Activated CD8-positive, alpha-beta memory T cell treated with anti-CD3 and anti-CD28 coated beads, Interleukin-2, amount 50 U/mL, for 48 hours (primary cell): Measurements from ENCODE around the gene ALAD.
A peak's percentile ranks its signal among the peaks of the same experiment; 100 is the strongest.
"Not testable (repeated sequence)": the region's sequence is repeated elsewhere in the genome, so short reads cannot be mapped to it uniquely, and the experiment has no call there.

Source experiments
- DNase-seq: peaks from one replicate; pipeline ENCODE4 v3.0.0-alpha.2; 2020

ALAD gene

DNA sequence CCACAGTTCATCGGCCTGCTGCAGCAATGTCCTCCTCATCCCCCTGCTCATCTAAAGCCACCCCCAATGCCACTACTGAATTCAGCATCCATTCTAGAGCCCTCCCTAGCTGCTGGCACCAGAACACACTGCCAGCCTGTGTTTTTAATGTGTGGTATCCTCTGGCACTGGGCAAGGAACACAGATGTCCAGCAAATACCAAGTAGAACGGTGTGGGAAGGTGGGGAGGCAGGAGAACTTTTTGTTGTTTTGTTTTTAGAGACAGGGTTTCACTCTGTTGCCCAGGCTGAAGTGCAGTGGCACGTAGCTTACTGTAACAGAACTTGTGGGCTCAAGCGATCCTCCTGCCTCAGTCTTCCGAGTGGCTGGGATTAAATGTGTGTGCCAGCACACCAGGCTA lies 29.0 kb downstream of the ALAD start:
- DNase-seq: no peak

DNA sequence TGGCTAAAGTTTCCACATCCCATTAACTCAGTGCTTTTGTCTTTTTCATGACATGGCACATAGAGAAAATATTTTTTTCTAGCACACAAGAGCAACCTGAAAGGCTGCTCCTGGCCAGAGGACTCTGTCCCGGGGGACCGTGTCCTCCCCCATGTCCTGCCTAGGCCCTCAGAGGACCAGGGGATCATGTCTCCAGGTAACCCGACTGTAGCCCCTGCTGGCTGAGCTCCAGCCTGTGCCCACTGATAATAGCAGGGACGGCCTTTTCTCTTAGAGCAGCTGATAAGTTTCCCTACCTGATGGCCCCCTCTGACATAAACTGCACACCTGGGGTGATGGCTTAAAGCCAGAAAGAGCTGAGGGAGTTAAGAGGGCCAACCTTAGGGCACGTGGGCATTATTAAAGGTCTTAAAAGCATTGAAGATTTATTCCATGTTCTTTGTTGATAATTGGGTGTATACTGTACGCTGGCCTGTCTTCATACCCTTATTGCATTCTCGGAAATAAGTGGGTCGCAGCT lies 30.2 kb downstream of the ALAD start:
- no peak for DNase-seq

DNA sequence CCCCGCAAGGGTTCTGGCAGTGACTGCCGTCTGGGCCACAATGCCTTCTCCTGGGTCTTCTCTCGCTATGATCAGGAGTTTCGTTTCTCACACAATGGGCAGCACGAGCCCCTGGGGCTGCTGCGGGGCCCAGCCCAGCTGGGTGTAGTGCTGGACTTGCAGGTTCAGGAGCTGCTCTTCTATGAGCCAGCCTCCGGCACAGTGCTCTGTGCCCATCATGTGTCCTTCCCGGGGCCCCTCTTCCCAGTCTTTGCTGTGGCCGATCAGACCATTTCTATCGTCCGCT lies 31.3 kb downstream of the ALAD start:
- no peak for DNase-seq

DNA sequence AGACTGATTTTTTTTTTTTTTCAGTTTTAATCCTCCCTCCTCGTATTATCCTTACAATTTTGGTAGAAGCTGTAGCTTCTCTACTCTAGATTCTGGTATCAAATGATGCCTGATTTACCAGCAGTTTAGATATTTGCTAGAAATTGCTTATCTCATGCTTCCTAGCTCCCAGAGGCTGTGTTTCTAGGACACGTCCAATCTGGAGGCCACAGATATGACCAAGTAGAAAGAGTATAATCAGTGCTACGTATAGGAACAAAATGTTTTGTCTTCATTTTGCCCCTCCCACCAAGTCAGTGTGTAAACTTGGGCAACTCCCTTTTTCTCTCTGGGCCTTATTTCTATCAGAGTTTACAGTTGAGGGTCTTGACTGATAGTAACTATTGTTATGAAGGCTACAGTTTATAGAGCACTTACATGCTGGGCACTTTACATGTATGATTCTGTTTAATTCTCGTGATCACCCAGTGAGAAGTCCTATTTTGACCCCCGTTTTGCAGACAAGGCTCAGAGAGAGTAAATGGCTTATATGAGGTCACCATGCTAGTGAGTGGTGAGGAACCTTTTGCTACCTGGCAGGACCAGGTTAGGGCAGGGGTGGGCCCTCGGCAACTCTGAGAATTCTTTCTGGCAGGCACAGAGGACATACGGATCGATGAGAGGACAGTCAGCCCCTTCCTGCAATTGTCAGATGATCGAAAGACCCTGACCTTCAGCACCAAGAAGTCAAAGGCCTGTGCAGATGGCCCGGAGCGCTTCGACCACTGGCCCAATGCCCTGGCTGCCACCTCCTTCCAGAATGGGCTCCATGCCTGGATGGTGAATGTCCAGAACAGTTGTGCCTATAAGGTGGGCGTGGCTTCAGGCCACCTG lies 31.9 kb downstream of the ALAD start:
- DNase-seq: no peak

DNA sequence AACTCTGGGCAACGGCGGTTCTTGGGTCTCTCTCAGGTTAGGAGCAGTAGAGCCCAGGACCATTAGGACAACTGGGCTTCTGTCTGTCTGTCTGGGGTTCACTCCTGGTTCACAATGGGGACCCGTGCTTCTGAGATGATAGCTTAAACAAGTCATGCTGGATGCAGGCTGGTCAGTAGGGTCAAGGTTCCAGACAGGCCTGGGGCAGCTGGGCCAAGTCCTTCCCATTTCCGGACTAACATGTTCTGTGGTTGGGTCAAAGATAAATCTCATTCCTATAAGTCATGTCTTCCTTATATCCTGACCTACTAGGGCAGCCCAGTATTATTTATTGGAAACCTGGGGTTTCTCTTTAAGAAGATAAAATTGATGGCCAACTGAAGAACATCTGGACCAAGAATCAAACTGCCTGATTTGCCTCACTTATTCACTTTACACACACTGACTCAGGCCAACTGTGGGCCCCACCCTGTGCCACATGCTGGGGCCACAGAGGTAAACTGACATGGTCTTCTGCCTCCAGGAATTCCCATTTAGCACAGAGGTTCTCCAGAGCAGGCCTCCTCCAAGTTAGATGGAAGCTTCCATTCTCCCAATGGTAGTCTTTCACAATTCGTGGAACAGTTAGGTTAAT lies 32.6 kb downstream of the ALAD start:
- no peak for DNase-seq

DNA sequence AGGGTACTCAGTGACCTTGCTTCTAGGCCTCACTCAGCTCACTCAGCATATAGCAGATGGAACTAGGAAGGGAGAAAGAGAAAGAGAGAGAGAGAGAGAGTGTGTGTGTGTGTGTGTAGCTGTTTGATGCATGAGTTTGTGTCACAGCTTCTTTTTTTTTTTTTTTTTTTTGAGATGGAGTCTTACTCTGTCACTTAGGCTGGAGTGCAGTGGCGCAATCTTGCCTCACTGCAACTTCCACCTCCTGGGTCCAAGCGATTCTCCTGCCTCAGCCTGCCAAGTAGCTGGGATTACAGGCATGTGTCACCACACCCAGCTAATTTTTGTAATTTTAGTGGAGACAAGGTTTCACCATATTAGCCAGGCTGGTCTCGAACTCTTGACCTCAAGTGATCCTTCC lies 35.4 kb downstream of the ALAD start:
- not testable (repeated sequence) for DNase-seq

DNA sequence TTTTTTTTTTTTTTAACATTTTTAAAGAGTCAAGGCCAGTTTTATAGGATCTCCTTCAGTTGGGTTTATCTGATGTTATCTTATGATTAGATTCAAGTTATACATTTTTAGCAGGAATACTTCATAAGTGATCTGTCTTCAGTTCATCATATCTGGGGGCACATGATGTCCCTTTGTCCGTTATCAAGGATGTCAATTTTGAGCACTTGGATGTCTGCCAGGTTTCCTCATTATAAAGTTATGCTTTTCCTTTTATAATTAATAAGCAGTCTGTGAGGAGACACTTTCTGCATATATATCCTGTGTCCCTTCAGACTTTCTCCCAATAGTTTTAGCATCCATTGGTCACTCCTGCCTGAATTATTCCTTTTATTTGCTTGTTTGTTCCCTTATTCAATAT lies 36.1 kb downstream of the ALAD start:
- DNase-seq: no peak

DNA sequence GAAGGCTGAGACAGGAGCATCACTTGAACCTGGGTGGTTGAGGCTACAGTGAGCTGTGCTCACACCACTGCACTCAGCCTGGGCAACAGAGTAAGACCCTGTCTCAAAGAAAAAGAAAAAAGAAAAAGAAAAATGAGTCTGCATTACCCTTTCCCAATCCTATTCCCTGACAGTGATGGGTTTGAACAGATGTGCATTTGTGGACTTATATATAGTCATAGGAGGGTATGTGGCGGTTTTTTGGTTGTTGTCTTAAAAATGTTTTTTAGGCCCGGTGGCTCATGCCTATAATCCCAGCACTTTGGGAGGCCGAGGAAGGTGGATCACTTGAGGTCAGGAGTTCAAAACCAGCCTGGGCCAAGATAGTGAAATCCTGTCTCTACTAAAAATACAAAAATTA lies 37.7 kb downstream of the ALAD start:
- DNase-seq: no peak

DNA sequence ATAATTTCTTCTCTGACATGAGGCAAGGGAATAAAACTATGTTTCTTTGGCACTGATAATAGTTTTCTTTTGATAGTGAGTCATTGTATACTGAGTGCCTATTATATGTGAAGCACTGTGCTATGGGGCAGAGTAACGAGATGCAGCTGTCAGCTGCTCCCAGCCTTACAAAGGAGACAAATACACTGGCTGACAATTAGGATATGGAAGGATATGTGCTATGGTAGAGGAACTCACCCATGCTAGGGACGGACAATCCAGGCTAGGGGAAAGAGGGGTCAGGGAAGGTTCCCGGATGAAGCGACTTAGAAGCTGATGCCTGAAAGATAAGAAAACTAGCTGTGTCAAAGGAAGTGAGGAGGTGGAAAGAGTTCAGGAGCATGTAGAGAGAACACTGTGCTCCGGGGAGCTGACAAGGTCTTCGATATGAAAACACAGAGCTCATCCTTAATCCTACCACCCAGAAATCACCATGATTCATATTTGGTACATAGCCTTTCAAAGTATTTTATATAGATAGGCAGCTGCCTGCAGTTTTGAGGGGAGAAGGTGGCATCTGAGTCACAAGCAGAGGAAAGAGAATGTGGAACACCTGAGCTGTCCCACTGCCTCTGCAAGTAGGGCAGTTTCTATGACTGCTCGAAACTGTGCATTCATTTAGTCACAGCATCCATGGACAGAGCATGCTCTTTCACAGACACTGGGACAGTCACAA lies 39.6 kb downstream of the ALAD start:
- no peak for DNase-seq

DNA sequence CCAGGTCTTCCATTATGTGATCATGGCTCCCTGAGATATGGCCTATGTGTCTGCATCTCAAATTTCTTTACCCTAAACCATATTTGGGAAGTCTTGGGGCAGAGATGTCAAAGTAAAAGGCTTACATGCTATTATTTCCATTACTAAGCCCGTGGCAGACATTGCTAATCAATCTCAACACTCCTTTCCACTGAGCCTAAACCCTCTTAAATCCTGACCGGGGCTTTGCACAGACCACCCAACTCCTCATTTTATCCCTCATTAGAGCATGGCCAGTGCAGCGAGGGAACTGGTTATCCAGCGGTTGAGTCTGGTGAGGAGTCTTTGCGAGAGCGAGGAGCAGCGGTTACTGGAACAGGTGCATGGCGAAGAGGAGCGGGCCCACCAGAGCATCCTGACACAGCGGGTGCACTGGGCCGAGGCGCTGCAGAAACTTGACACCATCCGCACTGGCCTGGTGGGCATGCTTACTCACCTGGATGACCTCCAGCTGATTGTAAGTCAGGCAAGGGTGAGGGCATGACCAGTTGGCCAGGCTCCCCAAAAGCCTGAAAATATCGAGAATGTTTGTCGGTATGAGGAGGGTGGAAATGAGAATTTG lies 40.7 kb downstream of the ALAD start:
- no peak for DNase-seq

DNA sequence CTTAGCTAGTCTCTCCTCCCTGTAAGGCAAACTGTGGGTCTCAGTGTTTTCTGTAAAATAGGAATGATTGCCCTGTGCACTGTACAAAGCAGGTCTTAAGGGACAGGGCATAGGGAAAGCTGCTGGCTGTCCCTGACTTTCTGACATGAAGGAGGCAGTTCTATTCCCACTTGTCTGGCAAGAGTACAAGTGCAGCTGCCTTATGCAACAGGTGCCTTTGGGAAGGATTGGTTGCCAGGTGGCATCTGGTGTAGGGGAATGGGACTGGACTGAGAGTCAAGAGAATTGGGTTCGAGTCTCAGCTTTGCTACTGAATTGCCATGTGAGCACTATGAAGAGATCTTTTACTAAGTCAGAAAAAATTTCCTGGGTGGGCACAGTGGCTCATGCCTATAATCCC lies 41.7 kb downstream of the ALAD start:
- no peak for DNase-seq

DNA sequence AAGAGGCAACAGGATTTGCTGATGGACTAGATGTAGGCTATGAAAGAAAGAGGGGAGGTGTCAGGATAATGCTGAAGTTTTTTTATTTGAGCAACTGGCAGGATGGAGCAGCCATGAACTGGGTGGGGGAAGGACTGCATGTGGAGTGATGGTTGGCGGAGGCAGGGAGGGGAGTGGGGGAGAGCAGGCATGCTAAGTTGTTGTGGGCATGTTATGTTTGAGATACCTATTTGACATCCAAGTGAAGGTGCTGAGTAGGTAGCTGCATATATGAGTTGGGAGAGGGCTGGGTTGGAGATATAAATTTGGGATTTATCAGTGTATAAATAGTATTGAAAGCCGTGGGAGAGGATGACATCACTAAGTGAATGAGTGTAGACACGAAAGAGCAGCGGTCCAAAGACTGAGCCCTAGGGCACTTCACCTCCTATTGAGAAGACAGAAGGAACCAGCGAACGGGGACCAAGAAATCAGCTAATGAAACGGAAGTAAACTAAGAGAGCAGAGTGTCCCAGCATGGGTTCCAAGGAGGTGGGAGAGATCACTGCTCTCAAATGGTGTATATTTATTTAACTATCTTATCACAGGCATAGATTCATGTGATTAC lies 44.3 kb downstream of the ALAD start:
- no peak for DNase-seq

DNA sequence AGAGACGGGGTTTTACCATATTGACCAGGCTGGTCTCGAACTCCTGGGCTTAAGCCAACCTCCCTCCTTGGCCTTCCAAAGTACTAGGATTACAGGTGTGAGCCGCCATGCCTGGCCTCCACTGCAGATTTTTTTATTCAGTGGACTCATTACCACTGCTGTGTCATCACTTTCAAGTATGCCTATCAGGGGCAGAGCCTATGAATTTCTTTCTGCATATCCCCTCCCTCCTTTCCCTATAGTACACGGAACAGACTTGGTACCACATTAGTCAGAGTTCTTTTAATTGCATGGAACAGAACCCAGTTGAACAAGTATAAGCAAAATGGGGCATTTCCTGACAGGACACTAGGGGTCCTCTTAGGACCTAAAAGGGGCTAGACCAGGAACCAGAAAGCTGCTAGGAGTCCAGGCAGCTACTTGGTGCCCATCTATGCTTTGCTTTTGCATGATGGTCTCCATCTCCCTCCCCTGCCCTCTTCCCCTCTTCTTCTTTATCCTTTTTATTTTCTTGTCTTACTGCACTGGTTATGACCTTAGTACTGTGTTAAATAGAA lies 46.0 kb downstream of the ALAD start:
- DNase-seq: no peak

DNA sequence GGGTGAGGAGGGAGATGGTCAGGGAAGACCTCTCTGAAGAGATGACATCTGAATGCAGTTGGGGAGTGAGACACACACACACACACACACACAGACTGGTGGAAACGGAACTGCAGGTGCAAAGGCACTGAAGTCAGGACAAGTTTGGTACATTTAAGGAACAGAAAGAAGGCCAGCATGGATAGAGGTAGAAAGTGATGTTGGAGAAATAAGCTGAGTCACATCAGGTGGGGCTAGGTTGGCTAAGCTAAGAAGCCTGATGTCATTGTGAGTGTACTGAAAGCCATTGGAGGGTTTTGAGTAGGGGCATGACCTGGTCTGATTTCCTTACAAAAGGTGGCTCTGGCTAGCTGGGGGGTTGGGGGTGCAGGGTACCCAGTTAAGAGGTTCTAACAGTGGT lies 48.7 kb downstream of the ALAD start:
- no peak for DNase-seq

DNA sequence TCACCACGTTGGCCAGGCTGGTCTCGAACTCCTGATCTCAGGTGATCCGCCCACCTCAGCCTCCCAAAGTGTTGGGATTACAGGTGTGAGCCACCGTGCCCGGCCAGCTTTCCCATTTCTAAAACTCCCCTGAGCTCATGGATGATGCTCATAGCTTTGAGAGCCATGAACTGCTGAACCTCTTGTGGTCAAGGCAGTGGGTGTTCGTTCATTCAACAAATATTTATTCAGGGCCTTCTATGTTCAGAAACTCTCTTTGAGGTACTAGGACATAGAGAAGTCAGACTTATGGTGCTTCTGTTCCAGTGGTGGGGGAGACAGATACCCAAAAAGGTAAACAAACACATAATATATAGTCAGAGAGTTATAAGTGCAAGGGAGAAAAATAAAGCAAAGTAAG lies 49.1 kb downstream of the ALAD start:
- no peak for DNase-seq

DNA sequence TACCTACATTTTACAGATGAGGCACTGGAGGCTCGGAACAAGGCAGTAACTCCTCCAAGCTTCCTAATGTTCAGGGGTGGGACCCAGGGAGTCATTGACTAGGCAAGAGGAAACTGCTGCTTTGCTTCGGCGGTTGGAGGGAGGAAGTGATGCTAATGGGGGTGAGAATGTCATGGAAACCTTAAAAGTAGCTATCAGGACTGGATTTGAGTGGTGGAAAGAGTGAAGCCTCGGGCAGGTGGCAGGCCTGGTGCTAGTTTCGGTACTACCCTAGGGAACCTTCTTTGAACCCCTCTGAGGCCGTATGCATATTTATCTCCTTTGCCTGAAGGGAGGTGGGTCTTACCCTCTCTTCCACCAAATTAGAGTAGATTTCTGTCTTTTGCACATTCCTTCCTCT lies 50.1 kb downstream of the ALAD start:
- DNase-seq: no peak

DNA sequence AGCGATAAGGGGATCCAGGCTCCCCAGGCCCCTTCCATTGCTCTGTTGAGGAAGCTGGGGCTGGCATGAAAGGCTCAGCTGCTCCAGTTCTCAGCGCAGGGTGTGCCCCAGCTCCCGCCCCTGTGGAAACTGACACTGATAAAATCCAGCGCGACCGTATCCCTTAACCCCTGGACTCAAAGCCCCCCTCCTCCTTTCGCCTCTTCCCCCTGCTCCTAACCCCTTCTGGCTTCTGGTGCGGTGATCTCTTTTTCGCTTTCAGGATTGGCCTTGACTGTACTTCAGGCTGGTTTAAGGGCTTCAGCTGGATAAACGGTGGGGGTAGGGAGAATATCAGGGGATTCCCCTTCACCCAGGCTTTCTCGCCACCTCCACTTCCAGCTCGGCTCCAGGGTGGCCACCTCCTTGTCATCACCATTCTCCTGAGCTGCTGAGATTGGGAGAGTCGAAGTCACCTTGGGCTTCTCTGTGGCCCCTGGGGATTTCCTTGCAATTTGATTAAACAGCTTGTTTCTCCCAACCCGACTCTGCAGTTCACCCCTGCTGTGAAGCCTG lies 50.9 kb downstream of the ALAD start:
- DNase-seq: no peak

DNA sequence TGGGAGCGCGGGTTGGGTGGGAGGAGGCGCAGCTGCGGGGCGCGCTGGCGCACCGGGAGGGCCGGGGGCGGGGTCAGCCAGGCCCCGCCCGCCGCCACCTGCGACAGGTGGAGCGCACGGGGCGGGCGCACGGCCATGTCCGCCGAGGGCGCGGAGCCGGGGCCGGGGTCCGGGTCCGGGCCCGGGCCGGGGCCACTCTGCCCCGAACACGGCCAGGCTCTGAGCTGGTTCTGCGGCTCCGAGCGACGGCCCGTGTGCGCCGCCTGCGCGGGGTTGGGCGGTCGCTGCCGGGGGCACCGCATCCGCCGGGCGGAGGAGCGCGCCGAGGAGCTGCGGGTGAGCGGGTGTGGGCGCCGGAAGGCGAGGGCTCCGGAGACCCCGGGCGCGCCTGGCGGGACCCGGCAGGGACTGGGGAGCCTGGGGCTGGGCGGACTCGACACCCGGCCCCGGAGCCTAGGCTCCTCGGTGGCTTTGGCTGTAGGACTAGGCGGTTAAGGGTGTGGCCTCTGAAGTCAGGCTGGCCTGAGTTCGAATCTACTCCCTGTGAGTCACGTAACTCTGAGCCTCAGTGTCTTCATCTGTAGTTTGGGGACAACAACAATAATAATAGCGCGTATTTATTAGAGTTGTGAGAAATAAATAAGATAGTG lies 51.5 kb downstream of the ALAD start, which contains the start of gene BSPRY:
BSPRY (plus strand) TSS at position 97 of the 650 bp plus-strand sequence; CDS start at position 136, 39 bp downstream.
- peak; percentile 68 for DNase-seq

DNA sequence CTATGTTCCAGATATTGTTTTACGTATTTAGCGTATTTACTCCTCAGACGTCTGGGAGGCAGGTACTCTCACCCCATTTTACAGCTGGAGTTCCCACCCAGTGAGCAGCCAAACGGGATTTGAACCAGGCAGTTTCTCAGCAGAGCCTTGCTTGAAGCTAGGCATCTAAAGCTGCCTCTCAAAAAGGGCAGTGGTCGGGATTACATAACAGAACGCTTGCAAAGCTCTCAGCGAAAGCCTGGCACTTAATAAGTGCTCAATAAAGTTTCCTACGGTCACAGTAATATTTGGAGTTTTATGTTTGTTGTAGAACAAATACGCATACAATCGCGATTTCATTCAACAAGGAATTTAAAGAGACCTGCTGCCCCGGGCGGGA lies 52.0 kb downstream of the ALAD start:
- no peak for DNase-seq

DNA sequence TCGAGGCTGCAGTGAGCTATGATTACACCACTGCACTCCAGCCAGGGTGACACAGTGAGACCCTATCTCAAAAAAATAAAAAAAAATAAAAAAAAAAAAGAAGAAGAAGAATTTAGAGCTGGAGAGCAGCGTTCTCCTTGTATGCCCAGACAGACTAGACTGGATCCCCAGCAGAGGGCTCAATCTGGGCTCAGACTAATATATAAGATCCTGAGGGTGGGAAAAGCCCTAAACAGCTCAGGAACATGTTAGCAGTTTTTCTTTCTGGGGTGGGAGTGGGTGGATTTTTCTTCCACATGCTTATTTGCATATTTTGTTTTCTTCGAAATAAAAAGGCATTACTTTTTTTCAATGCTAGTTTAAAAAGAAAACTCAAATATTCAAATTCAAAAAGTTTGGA lies 52.6 kb downstream of the ALAD start:
- DNase-seq: no peak

DNA sequence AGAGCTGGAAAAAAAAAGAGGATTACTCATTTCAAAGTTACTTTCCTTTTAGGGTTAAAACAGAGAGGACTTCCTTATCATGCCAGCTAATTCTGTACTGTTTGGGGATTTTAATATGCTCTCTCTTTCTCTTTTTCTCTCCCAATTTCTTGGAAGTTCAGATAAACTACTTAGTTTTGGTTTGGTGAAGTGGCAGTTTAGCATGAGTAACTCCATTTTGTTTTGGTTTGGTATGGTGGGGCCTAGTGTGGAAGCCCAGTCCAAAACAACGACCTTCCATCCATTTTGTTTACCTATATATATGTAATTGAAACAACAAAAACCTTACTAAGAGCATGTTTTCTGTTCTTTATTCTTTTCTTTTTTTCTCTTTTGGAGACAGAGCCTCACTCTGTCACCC lies 55.4 kb downstream of the ALAD start:
- DNase-seq: no peak

DNA sequence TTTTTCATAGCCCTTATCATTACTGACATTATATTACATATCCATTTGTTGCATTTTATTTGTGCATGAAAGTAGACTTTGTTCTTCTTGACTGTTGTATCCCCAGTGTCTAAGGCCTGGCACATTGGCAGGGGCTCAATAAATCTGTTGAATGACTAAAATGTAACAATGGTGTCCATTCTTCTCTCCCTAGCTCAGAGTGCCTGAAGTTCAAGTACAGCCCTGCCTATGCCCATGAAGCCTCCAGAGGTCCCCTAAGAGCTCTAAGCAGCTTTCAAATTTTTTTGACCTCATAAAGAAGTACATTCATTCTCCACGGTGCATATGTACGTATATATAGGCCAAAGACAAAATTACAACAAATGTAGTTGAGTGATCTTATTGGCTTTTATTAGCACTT lies 55.9 kb downstream of the ALAD start:
- no peak for DNase-seq
